Suppressor macrophage (primary cell): ENCODE results near the gene SDHD.

Experiments
- DNase-seq, 4 experiments: peaks; one replicate each; pipeline ENCODE4 v3.0.0-alpha.2; 2020 to 2022

The SDHD gene

DNA sequence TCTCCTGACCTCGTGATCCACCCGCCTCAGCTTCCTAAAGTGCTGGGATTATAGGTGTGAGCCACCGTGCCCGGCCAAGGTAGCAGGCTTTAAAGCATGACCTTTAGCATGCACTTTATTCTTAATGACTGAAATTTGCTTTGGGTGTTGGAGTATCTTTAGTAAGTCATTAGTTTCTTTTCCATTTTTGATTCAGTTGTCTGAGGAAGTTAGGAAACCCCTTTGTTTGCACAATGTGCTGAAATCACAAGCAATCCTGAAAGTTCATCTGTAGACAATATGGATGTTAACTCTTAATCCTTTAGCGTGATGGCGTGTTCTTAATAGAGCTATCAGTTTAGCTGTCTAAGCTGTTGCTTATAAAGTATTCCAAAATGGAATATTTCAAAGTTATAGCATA lies 16.8 kb downstream of the SDHD start:
- DNase-seq = peak; percentile 32 to 79 (median 58)

DNA sequence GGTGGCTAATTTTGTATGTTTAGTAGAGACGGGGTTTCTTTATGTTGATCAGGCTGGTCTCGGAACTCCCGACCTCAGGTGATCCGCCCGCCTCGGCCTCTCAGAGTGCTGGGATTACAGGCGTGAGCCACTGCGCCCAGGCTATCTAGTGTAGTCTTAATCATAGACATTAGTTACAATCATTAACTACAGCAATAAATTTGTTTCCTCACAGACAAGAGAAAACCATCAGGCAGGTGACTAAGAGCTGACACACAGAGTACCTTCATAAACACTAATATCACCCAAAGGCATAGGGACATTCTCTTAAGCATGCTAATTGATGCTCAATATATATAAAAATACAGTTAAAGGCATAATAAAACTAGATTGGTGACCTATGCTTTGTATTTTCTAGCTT lies 19.4 kb downstream of the SDHD start:
- no peak for DNase-seq

DNA sequence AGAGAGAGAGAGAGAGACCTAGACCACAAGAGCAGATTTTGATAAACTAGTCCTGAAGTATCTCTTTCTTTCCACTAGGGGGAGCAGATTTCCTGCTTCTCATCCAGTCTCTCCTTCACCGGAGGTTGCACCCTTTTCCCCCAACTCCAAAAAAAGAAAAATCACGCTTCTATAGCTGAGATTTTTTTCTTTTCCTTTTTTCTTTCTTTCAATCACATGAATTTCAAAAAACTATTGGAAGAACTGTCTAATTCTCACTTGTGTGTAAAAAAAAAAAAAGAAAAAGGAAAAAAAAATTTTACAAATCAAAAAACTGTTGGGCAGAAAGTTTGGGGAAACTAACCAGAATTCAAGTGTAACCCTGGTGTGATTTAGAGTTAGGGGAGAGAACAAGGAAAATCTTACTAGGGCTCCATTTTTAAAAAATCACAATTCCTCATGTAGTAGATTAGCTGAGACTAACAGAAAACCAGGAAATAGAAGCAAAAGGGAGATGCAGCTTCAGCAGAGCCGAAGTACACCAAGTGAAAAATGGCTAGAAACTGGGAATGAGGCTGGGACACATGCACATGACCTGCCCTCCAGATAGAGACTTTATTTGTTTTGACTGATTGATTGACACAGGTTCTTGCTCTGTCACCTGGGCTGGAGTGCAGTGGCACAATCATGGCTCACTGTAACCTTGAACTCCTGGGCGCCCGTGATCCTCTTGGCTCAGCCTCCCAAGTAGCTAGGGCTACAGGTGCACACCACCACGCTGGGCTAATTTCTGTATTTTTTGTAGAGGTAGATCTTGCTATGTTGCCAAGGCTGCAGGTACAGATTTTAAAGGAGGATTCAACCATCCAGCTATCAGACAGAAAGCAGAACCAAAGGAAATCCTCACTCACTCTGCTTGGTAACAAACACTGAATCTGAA lies 27.1 kb downstream of the SDHD start:
- peak; percentile 37 to 92 (median 73) for DNase-seq

DNA sequence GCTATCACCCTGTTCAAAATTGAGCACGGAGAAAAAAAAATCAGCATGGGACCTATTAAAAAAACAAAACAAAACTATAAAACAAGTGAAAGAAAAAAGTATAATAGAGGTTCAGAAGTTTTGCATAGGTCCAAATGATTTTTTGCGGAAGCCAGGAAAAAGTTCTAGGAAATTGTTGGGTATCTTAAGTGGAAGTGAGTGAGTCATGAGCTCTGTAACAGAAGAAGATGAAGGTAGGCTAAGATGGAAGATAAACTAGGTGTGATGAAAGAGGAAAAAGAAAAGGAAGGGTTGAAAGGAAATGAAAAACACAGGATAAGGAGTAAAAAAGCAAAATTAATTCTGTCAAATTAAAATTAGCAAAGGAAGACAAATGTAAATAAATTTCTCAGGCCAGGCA lies 27.8 kb downstream of the SDHD start:
- DNase-seq = no peak

DNA sequence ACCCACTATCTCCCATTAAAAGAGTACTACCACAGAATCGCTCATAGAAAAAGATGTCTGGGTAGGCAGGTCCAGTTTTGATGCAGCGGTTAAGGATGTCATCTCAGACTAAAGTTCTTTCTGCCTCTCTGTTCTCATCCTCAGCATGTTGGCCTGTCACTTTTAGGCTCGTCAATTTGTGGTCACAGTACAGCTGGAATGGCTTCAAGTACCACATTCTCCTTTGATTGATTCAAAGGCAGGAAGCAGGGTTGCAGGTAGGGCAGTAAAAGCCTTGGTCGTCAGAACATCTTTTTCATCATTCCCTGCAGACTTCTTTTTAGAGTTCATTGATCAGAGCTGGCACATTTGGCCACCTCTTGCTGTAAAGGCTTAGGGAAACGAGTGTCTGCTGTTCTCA lies 28.7 kb downstream of the SDHD start:
- DNase-seq = no peak

DNA sequence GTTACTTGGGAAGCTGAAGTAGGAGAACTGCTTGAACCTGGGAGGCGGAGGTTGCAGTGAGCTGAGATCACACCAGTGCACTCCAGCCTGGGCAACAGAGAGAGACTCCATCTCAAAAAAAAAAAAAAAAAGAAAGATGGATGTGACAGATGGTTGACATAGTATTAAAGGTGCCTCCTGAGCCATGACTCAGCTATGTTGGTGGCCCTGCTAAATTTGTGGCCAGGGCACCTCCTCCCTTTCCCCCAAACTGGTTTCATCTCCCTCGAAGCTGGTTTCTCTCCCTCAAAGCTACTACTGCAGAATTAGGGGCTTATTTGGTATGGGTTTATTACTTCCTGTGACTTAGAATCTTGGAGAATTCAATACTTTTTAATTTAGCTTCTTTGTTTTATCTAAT lies 31.5 kb downstream of the SDHD start:
- DNase-seq = no peak

DNA sequence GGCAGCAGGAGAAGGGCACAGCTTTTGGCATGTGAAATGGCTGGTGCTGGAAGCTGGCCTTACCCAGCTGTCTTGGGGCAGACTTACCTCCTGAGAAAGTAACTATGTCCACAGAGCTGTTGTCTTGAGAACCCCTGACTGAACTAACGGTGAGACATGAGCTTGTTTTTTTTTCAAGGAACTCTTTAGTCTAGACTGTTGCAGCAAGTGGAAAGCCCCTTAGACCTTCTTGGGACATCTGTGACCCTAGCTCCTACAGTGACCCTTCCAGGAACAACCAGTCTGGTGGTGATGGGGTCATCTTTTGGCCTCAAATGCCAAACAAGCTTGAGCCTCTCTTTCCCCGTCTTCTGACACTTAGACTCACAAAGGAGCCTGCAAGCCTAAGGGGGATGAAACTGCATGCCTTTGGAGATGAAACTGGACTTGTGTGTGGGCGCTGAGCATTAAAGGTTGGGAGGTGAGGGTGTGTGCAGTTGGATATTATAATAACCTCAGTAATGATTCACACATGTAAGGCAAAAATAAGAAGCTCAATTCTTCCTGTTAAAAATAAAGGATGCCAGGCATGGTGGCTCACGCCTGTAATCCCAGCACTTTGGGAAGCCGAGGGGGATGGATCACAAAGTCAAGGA lies 35.4 kb downstream of the SDHD start:
- DNase-seq = peak in 3 of 4 experiments; percentile 21 to 58 (median 22)

DNA sequence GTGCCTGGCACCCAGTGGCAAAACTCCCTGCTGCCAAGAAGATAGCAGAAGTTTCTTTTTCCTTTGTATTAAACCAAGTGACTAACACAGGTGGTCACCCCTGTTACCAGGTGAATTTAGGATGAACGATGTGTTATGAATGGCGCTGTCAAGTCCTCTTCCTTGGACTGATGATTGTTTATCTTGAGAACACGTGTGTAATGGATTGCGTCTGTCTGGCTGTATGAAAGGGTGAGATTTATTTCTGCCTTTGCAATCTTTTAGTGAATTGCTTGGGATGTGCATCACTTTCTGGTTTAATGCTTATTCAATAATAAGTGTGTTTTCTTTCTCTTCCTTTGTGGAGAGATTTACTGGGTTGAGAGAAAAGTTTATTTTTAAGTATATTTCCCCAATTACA lies 36.5 kb downstream of the SDHD start:
- no peak for DNase-seq

DNA sequence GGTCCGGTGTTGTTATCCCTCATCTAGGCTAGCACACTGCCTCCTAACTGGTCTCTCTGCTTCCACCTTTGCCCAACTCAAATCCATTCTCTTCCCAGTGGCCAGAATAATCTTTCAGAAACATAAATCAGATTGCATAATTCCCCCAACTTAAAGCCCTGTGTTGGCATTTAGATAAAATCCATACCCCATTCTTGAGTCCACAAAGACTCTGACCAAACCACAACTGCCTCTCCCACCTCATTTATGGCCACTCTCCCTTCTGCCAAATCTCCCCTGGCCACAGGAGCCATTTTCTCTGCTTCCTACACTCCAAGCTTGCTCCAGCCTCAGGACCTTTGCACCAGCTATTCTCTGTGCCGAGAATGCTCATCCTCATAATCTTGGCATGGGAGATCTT lies 40.4 kb downstream of the SDHD start:
- no peak for DNase-seq

DNA sequence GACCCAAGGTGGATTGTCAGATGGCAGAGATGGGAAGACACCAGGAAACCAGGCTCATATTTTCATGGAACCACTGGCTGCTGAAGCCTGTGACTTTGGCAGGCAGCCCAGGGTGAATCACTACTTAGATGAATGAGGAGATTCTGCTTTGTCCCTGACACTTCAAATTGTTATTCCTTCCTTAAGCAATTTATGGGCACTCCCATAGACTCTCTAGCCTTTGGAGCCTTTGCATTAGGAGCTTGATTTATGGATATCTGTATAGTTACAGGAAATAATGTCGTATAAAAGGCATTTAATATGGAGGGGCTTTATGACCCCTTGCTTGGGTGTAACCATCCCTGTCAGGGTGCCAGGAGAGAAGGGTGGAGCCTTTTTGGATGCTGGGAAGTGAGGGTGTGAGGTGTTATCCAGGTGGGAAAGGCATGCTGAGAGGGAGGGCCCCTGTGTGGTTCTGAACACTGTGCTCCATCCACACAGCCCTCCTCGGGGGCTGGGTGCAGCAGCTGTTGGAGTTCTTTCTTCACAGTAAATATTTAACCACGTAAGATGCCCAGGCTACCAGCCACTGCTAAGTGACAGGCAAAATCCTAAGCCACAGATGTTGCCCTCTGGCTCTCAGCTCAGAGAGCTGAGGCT lies 41.9 kb downstream of the SDHD start:
- peak; percentile 45 to 69 (median 63) for DNase-seq

DNA sequence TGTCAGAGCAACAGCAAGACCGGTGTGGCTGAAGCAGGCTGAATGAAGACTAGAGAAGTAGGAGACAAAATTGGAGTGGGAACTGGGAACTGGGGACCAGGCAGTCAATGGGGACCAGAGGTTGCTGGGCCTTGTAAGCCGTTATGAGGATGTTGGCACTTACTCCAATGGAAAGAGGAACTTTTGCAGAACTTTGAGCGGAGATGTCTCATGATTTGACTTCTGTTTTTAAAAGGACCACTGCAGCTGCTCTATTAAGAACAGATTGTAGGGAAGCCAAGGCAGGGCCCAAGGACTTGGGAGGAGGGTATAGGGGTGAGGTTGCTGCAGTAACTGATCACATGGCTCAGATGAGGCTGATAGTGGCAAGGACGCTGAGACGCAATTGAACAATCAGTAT lies 43.0 kb downstream of the SDHD start:
- DNase-seq = peak; percentile 82 to 94 (median 88)

DNA sequence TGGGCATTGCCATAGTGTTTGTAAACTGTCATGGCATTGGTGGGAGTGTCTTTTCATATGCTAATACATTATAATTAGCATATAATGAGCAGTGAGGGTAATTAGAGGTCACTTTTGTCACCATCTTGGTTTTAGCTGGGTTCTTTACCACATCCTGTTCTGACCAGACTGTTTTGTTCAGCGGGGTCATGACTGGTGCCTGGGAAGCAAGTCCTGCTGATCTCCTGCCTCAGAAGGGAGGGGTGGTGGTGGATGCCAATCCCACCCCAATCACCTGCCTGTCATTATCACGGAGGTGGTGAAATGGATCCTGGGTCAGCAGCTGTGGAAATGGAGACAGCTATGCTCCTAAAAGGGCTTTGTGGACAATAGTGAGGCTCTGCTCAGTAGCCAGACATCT lies 46.1 kb downstream of the SDHD start:
- peak in 3 of 4 experiments; percentile 16 to 30 (median 21) for DNase-seq

DNA sequence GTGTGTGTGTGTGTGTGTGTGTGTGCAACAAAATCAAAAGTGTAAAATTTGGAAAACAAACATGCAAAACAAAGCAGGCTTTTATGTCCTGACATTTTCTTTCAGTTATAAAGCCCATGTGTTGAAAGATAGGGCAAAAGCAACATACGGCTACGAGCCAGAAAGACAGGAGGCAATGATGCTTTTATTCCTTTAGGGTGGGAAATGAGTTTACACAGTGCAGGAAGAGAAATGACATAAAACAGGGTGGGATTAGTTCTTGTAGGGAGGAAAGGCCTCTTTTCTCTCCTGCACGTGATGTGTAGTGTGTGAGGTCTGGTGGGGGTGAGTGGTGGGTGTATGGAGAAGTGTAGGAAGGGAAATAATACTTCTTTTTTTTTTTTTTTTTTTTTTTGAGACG lies 47.8 kb downstream of the SDHD start:
- peak in 1 of 4 experiments; percentile 18 for DNase-seq

DNA sequence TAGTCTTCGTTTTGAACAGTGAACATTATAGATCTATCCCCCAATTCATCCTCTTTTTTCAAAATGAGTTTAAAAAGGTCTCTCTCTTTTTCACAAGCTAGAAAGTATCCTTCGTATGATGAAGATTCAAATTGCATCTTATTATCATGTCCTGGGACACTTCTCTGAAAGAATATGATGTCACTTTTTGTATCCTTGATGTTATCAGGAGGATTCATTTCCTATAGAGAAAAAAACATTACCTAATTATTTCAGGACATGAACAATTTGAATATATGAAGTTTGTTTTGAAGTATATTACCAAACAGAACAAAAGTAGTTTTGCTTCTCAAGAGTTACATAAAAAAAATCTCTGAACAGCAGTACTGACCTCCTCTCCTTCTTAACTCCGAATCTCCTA lies 56.9 kb downstream of the SDHD start:
- DNase-seq = no peak
